MCF 10A (cell line): ENCODE results near the gene STRIP2. TPM values are rescaled to one million over a fixed set of nuclear protein-coding genes. Genes with fewer than 3 reads are reported as not detected.
A peak's percentile ranks its signal among the peaks of the same experiment; 100 is the strongest.

Source experiments
- BruUV-seq: library from RNA; stranded (reverse); fragments of 400-500 nt; replicated peaks from 2 replicates; lab custom pipeline; 2021; lab: Mats Ljungman, UMichigan
- CTCF ChIA-PET: fragments of 300-600 bp; sonication (Branson Sonifier 250); formaldehyde crosslinking; extraction: SDS; loops from one replicate; lab custom pipeline; 2021; ENCODE audit warnings: antibody characterized with exemption, inconsistent platforms; lab: Yijun Ruan, JAX
- POLR2A ChIA-PET: fragments of 300-600, 350-650 bp; sonication (Branson Sonifier 250); formaldehyde crosslinking; extraction: SDS; loops from one replicate; lab custom pipeline; 2020; ENCODE audit warnings: antibody characterized with exemption, inconsistent platforms; lab: Yijun Ruan, JAX
- DNase-seq: peaks from one replicate; pipeline ENCODE4 v3.0.0-alpha.2; 2018; ENCODE audit not compliant: unreplicated experiment
- H3K27ac Mint-ChIP-seq: one replicate; pipeline ENCODE4 v1.8.0; 2022; ENCODE audit warnings: mild to moderate bottlenecking, low read depth, mixed read lengths; ENCODE audit not compliant: unreplicated experiment
- H3K27me3 Mint-ChIP-seq: one replicate; pipeline ENCODE4 v1.8.0; 2022; ENCODE audit warnings: mixed read lengths; ENCODE audit not compliant: insufficient read depth, unreplicated experiment
- H3K36me3 Mint-ChIP-seq: one replicate; pipeline ENCODE4 v1.8.0; 2022; ENCODE audit warnings: mild to moderate bottlenecking, moderate library complexity, mixed read lengths; ENCODE audit not compliant: insufficient read depth, unreplicated experiment
- H3K4me1 Mint-ChIP-seq: one replicate; pipeline ENCODE4 v1.8.0; 2022; ENCODE audit warnings: mixed read lengths; ENCODE audit not compliant: insufficient read depth, unreplicated experiment
- H3K4me3 Mint-ChIP-seq: one replicate; pipeline ENCODE4 v1.8.0; 2022; ENCODE audit warnings: mild to moderate bottlenecking, moderate library complexity, mixed read lengths; ENCODE audit not compliant: unreplicated experiment
- H3K9me3 Mint-ChIP-seq: one replicate; pipeline ENCODE4 v1.8.0; 2022; ENCODE audit warnings: mixed read lengths; ENCODE audit not compliant: unreplicated experiment
- intact Hi-C: fragments of 100-400 bp; cut with micrococcal nuclease; formaldehyde crosslinking; loops from 2 replicates; pipeline ENCODE4 v1.14.1; 2022
- total RNA-seq: library from RNA; stranded (reverse); gene quantifications from 2 replicates; pipeline ENCODE4 v1.2.3, GENCODE V29; 2022
- TF ChIP-seq, protein P1 (sequence below): fragments of 200-600 bp; IDR thresholded peaks from one replicate; pipeline ENCODE4 v1.8.0; 2022; ENCODE audit warnings: antibody characterized with exemption, mild to moderate bottlenecking; ENCODE audit not compliant: unreplicated experiment

STRIP2 gene
- total RNA-seq, 1 experiment from 2014 or later, result 6.3 TPM

DNA sequence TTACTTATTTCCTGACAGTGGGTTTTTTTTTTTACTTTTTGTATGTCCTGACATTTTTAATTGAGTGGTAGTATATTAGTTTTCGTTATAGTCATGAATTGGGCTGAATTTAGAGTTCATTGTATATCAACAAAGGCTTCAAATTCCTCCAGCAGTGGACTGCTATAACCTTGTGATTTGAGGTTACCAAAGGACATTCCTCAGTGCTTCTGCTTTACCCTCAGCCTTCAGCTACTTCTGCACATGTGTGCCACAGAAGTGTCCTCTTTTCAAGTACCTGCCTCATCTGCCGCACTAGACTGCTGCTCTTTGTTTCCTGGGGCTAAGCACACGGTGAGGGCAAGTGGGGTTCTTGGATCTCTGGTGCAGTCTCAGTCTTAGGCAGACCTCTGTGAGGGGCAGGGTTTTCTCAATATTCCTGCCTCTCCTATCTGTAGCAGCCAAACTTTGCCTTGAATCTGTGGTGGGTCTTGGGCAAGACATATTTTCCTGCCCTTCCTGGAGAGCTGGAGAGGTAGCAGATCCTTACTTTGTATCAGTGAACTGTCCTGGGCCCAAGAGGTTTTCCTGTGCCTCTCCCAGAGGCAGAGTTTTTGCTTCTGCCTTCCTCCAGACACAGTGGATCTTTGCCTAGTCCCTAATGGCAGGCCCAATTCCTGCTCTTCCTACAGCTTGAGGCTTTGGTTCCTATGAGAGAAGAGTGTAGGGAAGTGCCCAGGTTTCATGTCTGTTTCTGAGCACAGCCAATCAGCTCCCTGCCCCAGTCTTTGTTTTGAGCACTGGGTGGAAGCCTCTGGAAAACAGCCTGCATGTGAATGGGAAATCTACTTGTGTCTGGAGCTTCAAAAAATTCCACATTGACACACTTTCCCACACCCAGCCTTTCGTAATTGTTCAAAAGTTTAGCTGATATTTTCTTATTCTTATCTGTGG lies 39.0 kb upstream of the STRIP2 start:
- ChIA-PET POLR2A (no interaction called here), CTCF (interaction anchor here (1.0 kb wide), 1 partner anchor 28 kb away, joined by 5 read pairs; no protein-coding TSS in a partner anchor)
- Mint-ChIP-seq H3K27me3 (no peaks in the 10 kb centered on the region), H3K36me3 (peaks cover 12% of the 10 kb centered on the region), H3K27ac (no peak overlapping the region), H3K4me1 (no peaks in the 10 kb centered on the region), H3K9me3 (no peaks in the 10 kb centered on the region), H3K4me3 (no peak overlapping the region)
- no TSS peak for BruUV-seq
- intact Hi-C loops, result no loop called here
- TF ChIP-seq, protein P1, sequence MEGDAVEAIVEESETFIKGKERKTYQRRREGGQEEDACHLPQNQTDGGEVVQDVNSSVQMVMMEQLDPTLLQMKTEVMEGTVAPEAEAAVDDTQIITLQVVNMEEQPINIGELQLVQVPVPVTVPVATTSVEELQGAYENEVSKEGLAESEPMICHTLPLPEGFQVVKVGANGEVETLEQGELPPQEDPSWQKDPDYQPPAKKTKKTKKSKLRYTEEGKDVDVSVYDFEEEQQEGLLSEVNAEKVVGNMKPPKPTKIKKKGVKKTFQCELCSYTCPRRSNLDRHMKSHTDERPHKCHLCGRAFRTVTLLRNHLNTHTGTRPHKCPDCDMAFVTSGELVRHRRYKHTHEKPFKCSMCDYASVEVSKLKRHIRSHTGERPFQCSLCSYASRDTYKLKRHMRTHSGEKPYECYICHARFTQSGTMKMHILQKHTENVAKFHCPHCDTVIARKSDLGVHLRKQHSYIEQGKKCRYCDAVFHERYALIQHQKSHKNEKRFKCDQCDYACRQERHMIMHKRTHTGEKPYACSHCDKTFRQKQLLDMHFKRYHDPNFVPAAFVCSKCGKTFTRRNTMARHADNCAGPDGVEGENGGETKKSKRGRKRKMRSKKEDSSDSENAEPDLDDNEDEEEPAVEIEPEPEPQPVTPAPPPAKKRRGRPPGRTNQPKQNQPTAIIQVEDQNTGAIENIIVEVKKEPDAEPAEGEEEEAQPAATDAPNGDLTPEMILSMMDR, result no peak
- no peak for DNase-seq

GRCh38 chr7:129401228-129401966 lies 32.8 kb upstream of the STRIP2 start:
- TF ChIP-seq, protein P1, result no peak
- CTCF ChIA-PET, result interaction anchor here (0.5 to 2.4 kb wide), 9 partner anchors 20 to 229 kb away, joined by 3 to 10 read pairs (median 4); partner anchors contain the start of gene STRIP2
- Mint-ChIP-seq H3K4me1 (peaks cover 9% of the 10 kb centered on the region), H3K36me3 (peaks cover 25% of the 10 kb centered on the region), H3K27ac (no peak overlapping the region), H3K4me3 (no peak overlapping the region), H3K27me3 (no peaks in the 10 kb centered on the region), H3K9me3 (no peaks in the 10 kb centered on the region)
- intact Hi-C loops, result no loop called here
- no TSS peak for BruUV-seq
- DNase-seq, result peak; percentile 11
- POLR2A ChIA-PET, result interaction anchor here (0.5 to 1.2 kb wide), 3 partner anchors 12 to 165 kb away, joined by 3 to 4 read pairs (median 4); partner anchors contain the start of gene STRIP2

GRCh38 chr7:129401967-129402860 lies 32.0 kb upstream of the STRIP2 start:
- POLR2A ChIA-PET, result interaction anchor here (1.1 to 1.2 kb wide), 2 partner anchors 15 to 32 kb away, joined by 3 to 4 read pairs; partner anchors contain the start of gene STRIP2
- TF ChIP-seq, protein P1, result peak; percentile 26
- peak; percentile 30 for DNase-seq
- Mint-ChIP-seq H3K36me3 (peaks cover 25% of the 10 kb centered on the region), H3K4me3 (no peak overlapping the region), H3K9me3 (no peaks in the 10 kb centered on the region), H3K4me1 (peaks cover 9% of the 10 kb centered on the region), H3K27me3 (no peaks in the 10 kb centered on the region), H3K27ac (no peak overlapping the region)
- intact Hi-C loops, result loop anchor here (1.0 kb wide), 1 partner anchor 70 kb away; no protein-coding TSS in a partner anchor
- CTCF ChIA-PET, result interaction anchor here (0.6 to 2.4 kb wide), 8 partner anchors 19 to 242 kb away, joined by 3 to 10 read pairs (median 3); no protein-coding TSS in a partner anchor
- BruUV-seq, result no TSS peak
